HEK293 (cell line): Measurements from ENCODE around the gene NSUN4.

Source experiments
- CTCF ChIA-PET: fragments of 350-600 bp; formaldehyde crosslinking; extraction: SDS; loops from one replicate; lab custom pipeline; 2021; ENCODE audit warnings: antibody characterized with exemption; lab: Yijun Ruan, JAX
- POLR2A ChIA-PET: fragments of 300-600 bp; formaldehyde crosslinking; extraction: SDS; loops from one replicate; lab custom pipeline; 2020; ENCODE audit warnings: antibody characterized with exemption, inconsistent platforms; lab: Yijun Ruan, JAX
- H3K27ac ChIP-seq: fragments of 200-500 bp; sonication (Bioruptor generic); 2 replicates; pipeline ENCODE4 v1.5.1; 2014; ENCODE audit warnings: low read depth, low read length, control low read depth, inconsistent platforms; ENCODE audit errors: extremely low read depth
- H3K36me3 ChIP-seq, 2 experiments: fragments of 200-500 bp in 1 of 2; sonication (Bioruptor generic) in 1 of 2; 1 replicate in 1 of 2; 2 replicates in 1 of 2; pipeline ENCODE4 v1.5.1; 2014 to 2017; ENCODE audit warnings: inconsistent platforms in 2 of 2, low read length in 2 of 2; ENCODE audit not compliant: control insufficient read depth in 2 of 2, insufficient read depth in 1 of 2
- H3K4me1 ChIP-seq: fragments of 200-500 bp; sonication (Bioruptor generic); 2 replicates; pipeline ENCODE4 v1.5.1; 2014; ENCODE audit warnings: mild to moderate bottlenecking, low read length, inconsistent platforms; ENCODE audit not compliant: control insufficient read depth, insufficient read depth
- H3K4me3 ChIP-seq: 2 replicates; pipeline ENCODE4 v1.5.1; 2011; ENCODE audit warnings: low read depth, mild to moderate bottlenecking, control low read depth, low read length, moderate library complexity
- H3K9me3 ChIP-seq: fragments of 200-500 bp; sonication (Bioruptor generic); 2 replicates; pipeline ENCODE4 v1.5.1; 2014; ENCODE audit warnings: low read depth, low read length, inconsistent platforms; ENCODE audit not compliant: control insufficient read depth, insufficient read depth
- FEZF1 ChIP-seq: fragments of 450-650 bp; formaldehyde crosslinking; IDR thresholded peaks from 2 replicates; pipeline ENCODE4 v1.5.1; 2016; ENCODE audit warnings: missing biosample characterization, missing genetic modification characterization
- IKZF3 ChIP-seq: fragments of 450-650 bp; IDR thresholded peaks from 2 replicates; pipeline ENCODE4 v1.5.0; 2018; ENCODE audit warnings: missing biosample characterization, mild to moderate bottlenecking, missing genetic modification characterization, moderate library complexity
- KLF8 ChIP-seq: fragments of 450-650 bp; formaldehyde crosslinking; IDR thresholded peaks from 2 replicates; pipeline ENCODE4 v1.5.1; 2016; ENCODE audit warnings: missing biosample characterization, missing genetic modification characterization
- MZF1 ChIP-seq: fragments of 450-650 bp; formaldehyde crosslinking; IDR thresholded peaks from 2 replicates; pipeline ENCODE4 v1.5.1; 2017; ENCODE audit warnings: missing biosample characterization, missing genetic modification characterization, borderline replicate concordance
- OVOL3 ChIP-seq: fragments of 450-650 bp; formaldehyde crosslinking; IDR thresholded peaks from 2 replicates; pipeline ENCODE4 v1.5.1; 2016; ENCODE audit warnings: missing biosample characterization, missing genetic modification characterization
- RBAK ChIP-seq: fragments of 450-650 bp; formaldehyde crosslinking; IDR thresholded peaks from 2 replicates; pipeline ENCODE4 v1.5.1; 2016; ENCODE audit warnings: missing biosample characterization, missing genetic modification characterization
- SCRT2 ChIP-seq: fragments of 450-650 bp; formaldehyde crosslinking; IDR thresholded peaks from 2 replicates; pipeline ENCODE4 v1.5.1; 2016; ENCODE audit warnings: missing biosample characterization, missing genetic modification characterization
- YY1 ChIP-seq: fragments of 450-650 bp; formaldehyde crosslinking; IDR thresholded peaks from 2 replicates; pipeline ENCODE4 v1.5.1; 2018; ENCODE audit warnings: missing biosample characterization, missing genetic modification characterization
- ZBTB7A ChIP-seq: fragments of 450-650 bp; formaldehyde crosslinking; IDR thresholded peaks from 2 replicates; pipeline ENCODE4 v1.5.1; 2016; ENCODE audit warnings: low read depth, missing biosample characterization, missing genetic modification characterization
- ZFP3 ChIP-seq: fragments of 450-650 bp; formaldehyde crosslinking; IDR thresholded peaks from 2 replicates; pipeline ENCODE4 v1.5.1; 2016; ENCODE audit warnings: low read depth, missing biosample characterization, missing genetic modification characterization
- ZFP69B ChIP-seq: fragments of 450-650 bp; formaldehyde crosslinking; IDR thresholded peaks from 2 replicates; pipeline ENCODE4 v1.5.1; 2016; ENCODE audit warnings: missing biosample characterization, missing genetic modification characterization
- ZIC2 ChIP-seq: fragments of 450-650 bp; formaldehyde crosslinking; IDR thresholded peaks from 2 replicates; pipeline ENCODE4 v1.5.1; 2016; ENCODE audit warnings: missing biosample characterization, missing genetic modification characterization
- ZNF114 ChIP-seq: fragments of 450-650 bp; formaldehyde crosslinking; IDR thresholded peaks from 2 replicates; pipeline ENCODE4 v1.5.0; 2017; ENCODE audit warnings: missing biosample characterization, missing genetic modification characterization
- ZNF157 ChIP-seq: fragments of 450-650 bp; formaldehyde crosslinking; IDR thresholded peaks from 2 replicates; pipeline ENCODE4 v1.5.1; 2016; ENCODE audit warnings: missing biosample characterization, missing genetic modification characterization
- ZNF175 ChIP-seq: fragments of 450-650 bp; formaldehyde crosslinking; IDR thresholded peaks from 2 replicates; pipeline ENCODE4 v1.5.1; 2016; ENCODE audit warnings: missing biosample characterization, missing genetic modification characterization
- ZNF239 ChIP-seq: fragments of 450-650 bp; formaldehyde crosslinking; IDR thresholded peaks from 2 replicates; pipeline ENCODE4 v1.5.1; 2016; ENCODE audit warnings: missing biosample characterization, missing genetic modification characterization
- ZNF292 ChIP-seq: fragments of 450-650 bp; formaldehyde crosslinking; IDR thresholded peaks from 2 replicates; pipeline ENCODE4 v1.5.1; 2016; ENCODE audit warnings: low read depth, missing biosample characterization, missing genetic modification characterization, borderline replicate concordance
- ZNF521 ChIP-seq: fragments of 450-650 bp; formaldehyde crosslinking; IDR thresholded peaks from 2 replicates; pipeline ENCODE4 v1.5.1; 2017; ENCODE audit warnings: missing biosample characterization, mild to moderate bottlenecking, missing genetic modification characterization
- ZNF76 ChIP-seq: fragments of 450-650 bp; formaldehyde crosslinking; IDR thresholded peaks from 2 replicates; pipeline ENCODE4; 2016; ENCODE audit warnings: low read depth, missing biosample characterization, missing genetic modification characterization, borderline replicate concordance
- ZNF791 ChIP-seq: fragments of 450-650 bp; formaldehyde crosslinking; IDR thresholded peaks from 2 replicates; pipeline ENCODE4 v1.5.1; 2016; ENCODE audit warnings: missing biosample characterization, missing genetic modification characterization
- ZXDB ChIP-seq: fragments of 450-650 bp; formaldehyde crosslinking; IDR thresholded peaks from 2 replicates; pipeline ENCODE4 v1.5.1; 2016; ENCODE audit warnings: missing biosample characterization, missing genetic modification characterization
- TF ChIP-seq, protein P1 (sequence below): fragments of 450-650 bp; formaldehyde crosslinking; IDR thresholded peaks from 2 replicates; pipeline ENCODE4 v1.5.1; 2016; ENCODE audit warnings: missing biosample characterization, missing genetic modification characterization
- TF ChIP-seq, protein P2 (sequence below): fragments of 450-650 bp; IDR thresholded peaks from 2 replicates; pipeline ENCODE4 v1.5.1; 2018; ENCODE audit warnings: missing biosample characterization, missing genetic modification characterization
- TF ChIP-seq, protein P3 (sequence below): fragments of 450-650 bp; formaldehyde crosslinking; IDR thresholded peaks from 2 replicates; pipeline ENCODE4 v1.5.1; 2016; ENCODE audit warnings: missing biosample characterization, missing genetic modification characterization
- TF ChIP-seq, protein P4 (sequence below): fragments of 450-650 bp; formaldehyde crosslinking; IDR thresholded peaks from 2 replicates; pipeline ENCODE4 v1.5.1; 2016; ENCODE audit warnings: missing biosample characterization, missing genetic modification characterization, borderline replicate concordance

The NSUN4 gene

DNA sequence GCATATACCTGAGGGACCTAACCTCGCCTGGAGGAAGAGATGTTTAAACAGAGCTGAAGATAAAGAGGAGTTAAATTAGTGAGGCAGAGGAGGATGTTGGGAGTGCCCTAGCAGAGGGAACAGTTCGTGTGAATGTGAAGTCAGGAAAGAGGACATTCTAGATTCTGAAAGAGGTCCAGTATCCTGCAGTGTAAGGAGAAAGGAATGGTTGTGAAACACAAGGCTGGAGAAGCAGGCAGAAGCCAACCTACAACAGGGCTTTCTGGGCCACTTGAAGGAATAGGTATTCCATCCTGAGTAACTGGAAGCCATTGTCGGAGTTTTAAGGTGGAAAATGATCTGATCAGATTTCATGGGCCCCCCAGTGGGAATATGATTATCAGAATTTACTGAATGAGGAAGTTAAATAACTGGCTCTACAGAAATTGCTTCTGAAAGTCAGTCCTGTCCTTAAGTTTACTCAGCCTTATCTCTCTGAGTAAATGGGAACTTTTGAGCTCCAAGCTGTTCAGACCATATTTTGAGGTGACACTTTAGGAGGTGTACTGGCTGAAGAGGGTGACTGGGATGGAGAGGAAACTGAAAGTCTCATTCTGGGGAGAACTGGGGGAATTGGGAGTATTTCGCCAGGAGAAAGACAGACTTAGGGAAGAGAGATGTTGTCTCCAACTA lies 29.1 kb downstream of the NSUN4 start:
- H3K27ac ChIP-seq, result no peak overlapping the region

DNA sequence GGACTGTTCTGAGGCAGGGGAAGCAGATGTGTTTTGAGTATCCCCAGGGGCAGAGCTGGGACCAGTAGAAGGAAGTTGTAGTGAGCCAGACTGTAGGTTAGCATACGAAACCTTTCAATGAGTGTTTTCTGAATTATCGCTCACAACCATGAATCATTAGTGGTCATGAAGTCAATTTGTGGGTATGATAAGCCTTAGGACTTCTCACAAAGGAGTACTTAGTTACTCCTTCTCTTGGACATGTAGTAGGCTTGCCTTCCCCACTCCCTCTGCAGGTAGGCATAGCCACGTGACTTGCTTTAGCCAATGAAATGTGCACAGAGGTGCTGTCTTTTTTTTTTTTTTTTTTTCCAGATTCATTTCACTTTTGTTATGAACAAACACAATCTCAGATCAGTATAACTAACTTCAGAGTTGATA lies 29.6 kb downstream of the NSUN4 start:
- ChIA-PET POLR2A (no interaction called here), CTCF (interaction anchor here (0.6 kb wide), 1 partner anchor 190 kb away, joined by 3 read pairs; no protein-coding TSS in a partner anchor)
- H3K4me3 ChIP-seq, result no peak overlapping the region
- H3K36me3 ChIP-seq, result peaks cover 9 to 19% of the 10 kb centered on the region in 2 experiments; a peak in 2 of 3 replicates
- no peaks in the 10 kb centered on the region for H3K9me3 ChIP-seq
- no peaks in the 10 kb centered on the region for H3K4me1 ChIP-seq
- TF ChIP-seq ZNF239 (tag by site-specific recombination) (no peak), OVOL3 (no peak), ZNF76 (no peak), ZNF521 (tag by site-specific recombination) (no peak), ZNF114 (no peak), ZNF292 (tag by site-specific recombination) (no peak), ZBTB7A (tag by site-specific recombination) (no peak), RBAK (tag by site-specific recombination) (no peak), ZNF157 (tag by site-specific recombination) (no peak), ZFP3 (no peak), ZXDB (tag by site-specific recombination) (no peak)
- TF ChIP-seq, protein P1, sequence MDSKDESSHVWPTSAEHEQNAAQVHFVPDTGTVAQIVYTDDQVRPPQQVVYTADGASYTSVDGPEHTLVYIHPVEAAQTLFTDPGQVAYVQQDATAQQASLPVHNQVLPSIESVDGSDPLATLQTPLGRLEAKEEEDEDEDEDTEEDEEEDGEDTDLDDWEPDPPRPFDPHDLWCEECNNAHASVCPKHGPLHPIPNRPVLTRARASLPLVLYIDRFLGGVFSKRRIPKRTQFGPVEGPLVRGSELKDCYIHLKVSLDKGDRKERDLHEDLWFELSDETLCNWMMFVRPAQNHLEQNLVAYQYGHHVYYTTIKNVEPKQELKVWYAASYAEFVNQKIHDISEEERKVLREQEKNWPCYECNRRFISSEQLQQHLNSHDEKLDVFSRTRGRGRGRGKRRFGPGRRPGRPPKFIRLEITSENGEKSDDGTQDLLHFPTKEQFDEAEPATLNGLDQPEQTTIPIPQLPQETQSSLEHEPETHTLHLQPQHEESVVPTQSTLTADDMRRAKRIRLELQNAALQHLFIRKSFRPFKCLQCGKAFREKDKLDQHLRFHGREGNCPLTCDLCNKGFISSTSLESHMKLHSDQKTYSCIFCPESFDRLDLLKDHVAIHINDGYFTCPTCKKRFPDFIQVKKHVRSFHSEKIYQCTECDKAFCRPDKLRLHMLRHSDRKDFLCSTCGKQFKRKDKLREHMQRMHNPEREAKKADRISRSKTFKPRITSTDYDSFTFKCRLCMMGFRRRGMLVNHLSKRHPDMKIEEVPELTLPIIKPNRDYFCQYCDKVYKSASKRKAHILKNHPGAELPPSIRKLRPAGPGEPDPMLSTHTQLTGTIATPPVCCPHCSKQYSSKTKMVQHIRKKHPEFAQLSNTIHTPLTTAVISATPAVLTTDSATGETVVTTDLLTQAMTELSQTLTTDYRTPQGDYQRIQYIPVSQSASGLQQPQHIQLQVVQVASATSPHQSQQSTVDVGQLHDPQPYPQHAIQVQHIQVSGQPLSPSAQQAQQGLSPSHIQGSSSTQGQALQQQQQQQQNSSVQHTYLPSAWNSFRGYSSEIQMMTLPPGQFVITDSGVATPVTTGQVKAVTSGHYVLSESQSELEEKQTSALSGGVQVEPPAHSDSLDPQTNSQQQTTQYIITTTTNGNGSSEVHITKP, result no peak
- TF ChIP-seq, protein P2, sequence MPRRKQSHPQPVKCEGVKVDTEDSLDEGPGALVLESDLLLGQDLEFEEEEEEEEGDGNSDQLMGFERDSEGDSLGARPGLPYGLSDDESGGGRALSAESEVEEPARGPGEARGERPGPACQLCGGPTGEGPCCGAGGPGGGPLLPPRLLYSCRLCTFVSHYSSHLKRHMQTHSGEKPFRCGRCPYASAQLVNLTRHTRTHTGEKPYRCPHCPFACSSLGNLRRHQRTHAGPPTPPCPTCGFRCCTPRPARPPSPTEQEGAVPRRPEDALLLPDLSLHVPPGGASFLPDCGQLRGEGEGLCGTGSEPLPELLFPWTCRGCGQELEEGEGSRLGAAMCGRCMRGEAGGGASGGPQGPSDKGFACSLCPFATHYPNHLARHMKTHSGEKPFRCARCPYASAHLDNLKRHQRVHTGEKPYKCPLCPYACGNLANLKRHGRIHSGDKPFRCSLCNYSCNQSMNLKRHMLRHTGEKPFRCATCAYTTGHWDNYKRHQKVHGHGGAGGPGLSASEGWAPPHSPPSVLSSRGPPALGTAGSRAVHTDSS (tag by site-specific recombination), result no peak
- TF ChIP-seq, protein P3, sequence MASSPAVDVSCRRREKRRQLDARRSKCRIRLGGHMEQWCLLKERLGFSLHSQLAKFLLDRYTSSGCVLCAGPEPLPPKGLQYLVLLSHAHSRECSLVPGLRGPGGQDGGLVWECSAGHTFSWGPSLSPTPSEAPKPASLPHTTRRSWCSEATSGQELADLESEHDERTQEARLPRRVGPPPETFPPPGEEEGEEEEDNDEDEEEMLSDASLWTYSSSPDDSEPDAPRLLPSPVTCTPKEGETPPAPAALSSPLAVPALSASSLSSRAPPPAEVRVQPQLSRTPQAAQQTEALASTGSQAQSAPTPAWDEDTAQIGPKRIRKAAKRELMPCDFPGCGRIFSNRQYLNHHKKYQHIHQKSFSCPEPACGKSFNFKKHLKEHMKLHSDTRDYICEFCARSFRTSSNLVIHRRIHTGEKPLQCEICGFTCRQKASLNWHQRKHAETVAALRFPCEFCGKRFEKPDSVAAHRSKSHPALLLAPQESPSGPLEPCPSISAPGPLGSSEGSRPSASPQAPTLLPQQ (tag by site-specific recombination), result no peak
- H3K27ac ChIP-seq, result no peak overlapping the region

More for the DNA sequence above, 29.1 kb downstream of the NSUN4 start:
- peaks cover 13 to 25% of the 10 kb centered on the region in 2 experiments; a peak in 2 of 3 replicates for H3K36me3 ChIP-seq
- H3K9me3 ChIP-seq, result no peaks in the 10 kb centered on the region
- CTCF ChIA-PET, result no interaction called here
- no peak for TF ChIP-seq FEZF1 (tag by site-specific recombination)
- no peak for TF ChIP-seq ZFP69B (tag by site-specific recombination)
- no peak for TF ChIP-seq SCRT2 (tag by site-specific recombination)
- TF ChIP-seq IKZF3 (tag by site-specific recombination), result no peak
- TF ChIP-seq KLF8 (tag by site-specific recombination), result no peak
- TF ChIP-seq, protein P4, sequence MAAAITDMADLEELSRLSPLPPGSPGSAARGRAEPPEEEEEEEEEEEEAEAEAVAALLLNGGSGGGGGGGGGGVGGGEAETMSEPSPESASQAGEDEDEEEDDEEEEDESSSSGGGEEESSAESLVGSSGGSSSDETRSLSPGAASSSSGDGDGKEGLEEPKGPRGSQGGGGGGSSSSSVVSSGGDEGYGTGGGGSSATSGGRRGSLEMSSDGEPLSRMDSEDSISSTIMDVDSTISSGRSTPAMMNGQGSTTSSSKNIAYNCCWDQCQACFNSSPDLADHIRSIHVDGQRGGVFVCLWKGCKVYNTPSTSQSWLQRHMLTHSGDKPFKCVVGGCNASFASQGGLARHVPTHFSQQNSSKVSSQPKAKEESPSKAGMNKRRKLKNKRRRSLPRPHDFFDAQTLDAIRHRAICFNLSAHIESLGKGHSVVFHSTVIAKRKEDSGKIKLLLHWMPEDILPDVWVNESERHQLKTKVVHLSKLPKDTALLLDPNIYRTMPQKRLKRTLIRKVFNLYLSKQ, result no peak
- TF ChIP-seq MZF1, result no peak
- TF ChIP-seq ZIC2, result no peak
- TF ChIP-seq YY1 (tag by site-specific recombination), result no peak
- TF ChIP-seq ZNF175 (tag by site-specific recombination), result no peak
- TF ChIP-seq ZNF791 (tag by site-specific recombination), result no peak
- TF ChIP-seq, all 188 proteins: peak for 0
- H3K4me3 ChIP-seq, result no peak overlapping the region
- no peaks in the 10 kb centered on the region for H3K4me1 ChIP-seq
- POLR2A ChIA-PET, result interaction anchor here (0.6 kb wide), 1 partner anchor 30 kb away, joined by 9 read pairs; no protein-coding TSS in a partner anchor
